GM12892 (cell line): ENCODE measurements around the gene PRDM2.

ENCODE experiments used
- DNase-seq: peaks from one replicate; pipeline ENCODE4 v3.0.0; 2011; ENCODE audit not compliant: insufficient read length
- FAIRE-seq: peaks from 2 replicates; lab custom pipeline; 2011; peaks lifted over from hg19 to GRCh38; lab: Jason Lieb, UNC
- POLR2A ChIP-seq: IDR thresholded peaks from 2 replicates; pipeline ENCODE4 v1.6.1; 2011; ENCODE audit warnings: low read depth, low read length, control low read depth
- POLR2AphosphoS5 ChIP-seq: IDR thresholded peaks from 2 replicates; pipeline ENCODE4 v1.6.1; 2011; ENCODE audit warnings: low read depth, low read length, control low read depth
- TAF1 ChIP-seq: IDR thresholded peaks from 2 replicates; pipeline ENCODE4 v1.6.1; 2011; ENCODE audit warnings: low read depth, mild to moderate bottlenecking, control low read depth, low read length, borderline replicate concordance

Gene PRDM2

DNA sequence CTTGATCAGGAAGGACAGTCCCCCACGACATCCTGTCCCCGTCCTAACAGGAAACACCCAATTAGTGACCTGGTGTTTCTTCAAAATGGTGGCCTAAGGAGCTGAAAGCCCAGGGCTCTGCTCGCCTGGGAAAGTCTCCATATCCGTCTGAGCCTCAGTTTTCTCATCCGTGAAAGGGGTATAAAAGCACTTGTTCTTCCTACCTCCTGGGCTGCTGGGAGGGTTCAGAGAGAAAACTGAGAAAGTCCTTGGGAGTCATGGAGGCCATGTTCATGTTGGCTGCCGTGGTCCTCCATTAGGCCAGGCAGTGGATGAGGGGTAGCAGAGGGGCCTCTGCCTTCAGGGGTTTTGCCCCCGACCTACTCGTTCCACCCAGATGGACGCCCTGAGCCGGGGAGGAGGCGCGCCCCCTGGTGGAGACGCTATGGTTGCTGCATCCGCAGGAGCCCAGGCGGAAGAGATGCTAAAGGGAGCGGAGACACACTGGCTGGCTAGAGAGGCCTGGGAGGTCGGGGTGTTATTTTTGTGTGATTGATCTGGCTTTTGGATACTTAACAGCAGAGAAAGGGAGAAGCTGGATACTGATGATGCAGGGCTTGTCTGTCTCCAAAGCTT is 113.5 kb downstream of the PRDM2 start:
- no peak for TF ChIP-seq POLR2AphosphoS5
- TF ChIP-seq TAF1 = no peak
- TF ChIP-seq POLR2A = no peak
- DNase-seq (peak; percentile 46), FAIRE-seq (peak; percentile 73)

DNA sequence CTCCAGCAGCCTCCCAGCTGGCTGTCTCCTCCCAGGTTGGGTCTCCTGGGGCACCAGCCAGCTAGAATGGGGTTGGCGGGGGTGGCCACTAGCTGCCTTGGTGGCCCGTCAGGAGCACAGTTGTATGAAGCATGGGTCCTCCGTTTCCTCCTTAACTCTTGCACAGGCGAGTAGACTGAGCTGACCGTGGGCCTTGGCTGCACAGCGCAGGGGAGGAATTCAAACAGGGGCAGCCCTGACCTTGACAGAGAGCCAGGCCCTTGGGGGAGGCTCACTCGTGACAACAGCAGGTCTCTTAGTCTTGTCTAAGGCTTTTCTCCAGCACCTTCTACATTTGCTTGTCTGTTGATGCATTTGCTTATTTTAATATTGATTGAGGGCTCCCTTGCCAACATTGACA is 114.1 kb downstream of the PRDM2 start:
- FAIRE-seq = no peak
- no peak for DNase-seq
- no peak for TF ChIP-seq POLR2AphosphoS5
- TF ChIP-seq TAF1 = no peak
- no peak for TF ChIP-seq POLR2A

DNA sequence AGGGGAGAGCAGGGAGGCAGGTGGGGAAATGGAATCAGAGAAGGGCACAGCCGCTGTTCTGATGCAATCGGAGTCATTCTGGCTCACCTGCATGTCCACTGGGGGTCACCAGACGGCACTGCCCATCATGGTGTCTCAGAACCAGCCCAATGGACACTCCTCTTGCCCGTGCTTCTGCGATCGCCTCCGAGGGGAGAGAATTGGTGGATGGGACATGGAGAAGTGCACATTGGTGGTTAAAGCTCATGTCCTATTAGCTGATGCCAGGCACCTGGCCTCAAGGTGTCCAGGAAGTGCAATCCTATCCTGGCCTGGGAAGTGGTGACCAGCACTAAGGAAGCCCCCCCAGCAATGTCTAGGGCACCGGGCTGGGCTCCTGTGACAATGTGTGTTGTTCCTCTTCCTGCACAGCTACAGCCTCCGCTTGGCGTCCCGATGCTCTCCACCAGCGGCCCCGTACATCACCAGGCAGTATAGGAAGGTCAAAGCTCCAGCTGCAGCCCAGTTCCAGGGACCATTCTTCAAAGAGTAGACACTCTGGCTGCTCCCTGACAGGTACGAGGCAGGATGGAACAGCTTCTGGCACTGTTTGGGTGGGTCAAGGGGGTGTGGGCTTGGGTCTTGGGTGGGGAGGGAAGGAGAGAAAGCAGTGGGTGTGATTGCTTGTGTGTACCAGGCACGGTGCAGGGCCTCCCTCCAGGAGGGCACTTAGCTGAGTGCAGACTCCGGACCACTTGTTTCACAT is 116.2 kb downstream of the PRDM2 start:
- FAIRE-seq (no peak), DNase-seq (no peak)
- no peak for TF ChIP-seq POLR2AphosphoS5
- TF ChIP-seq POLR2A = no peak
- TF ChIP-seq TAF1 = no peak

DNA sequence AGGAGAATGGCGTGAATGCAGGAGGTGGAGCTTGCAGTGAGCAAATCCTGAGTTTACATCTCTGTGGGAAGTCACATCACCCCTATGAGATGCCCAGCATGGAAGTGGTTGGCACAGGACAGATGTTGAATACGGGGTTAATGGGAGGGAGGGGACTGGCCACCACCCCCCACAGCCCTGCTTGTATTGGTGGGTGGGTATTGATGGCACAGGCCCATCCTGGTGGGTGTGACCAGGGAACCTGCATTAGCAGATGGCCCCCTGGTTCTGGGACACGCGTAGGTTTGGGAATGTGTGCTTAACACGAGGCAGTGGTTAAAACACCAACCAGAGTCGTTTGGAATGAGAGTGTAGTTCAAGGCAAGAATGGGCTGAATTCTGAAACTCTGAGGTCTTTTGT is 117.9 kb downstream of the PRDM2 start:
- FAIRE-seq (no peak), DNase-seq (no peak)
- TF ChIP-seq POLR2A (no peak), TAF1 (no peak), POLR2AphosphoS5 (no peak)

DNA sequence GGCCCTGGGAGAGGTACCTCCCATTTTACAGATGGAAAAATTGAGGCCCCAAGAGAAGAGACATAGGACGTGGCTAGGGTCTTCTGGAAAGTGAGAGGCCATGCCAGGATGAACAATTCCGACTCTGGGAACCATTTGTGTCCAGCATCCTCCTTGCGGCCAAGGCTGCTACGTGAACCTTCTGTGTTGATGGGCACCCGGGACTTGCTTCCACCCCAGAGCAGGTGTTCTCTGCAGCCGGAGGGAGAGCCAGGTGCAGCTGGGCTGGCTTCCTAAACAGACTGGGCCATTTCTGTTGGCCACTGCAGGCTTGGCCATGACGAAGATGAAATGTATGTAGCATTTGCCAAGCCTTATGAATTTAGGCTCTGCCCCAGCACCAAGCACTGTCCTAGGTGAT is 118.9 kb downstream of the PRDM2 start:
- DNase-seq (no peak), FAIRE-seq (no peak)
- TF ChIP-seq TAF1 (no peak), POLR2A (no peak), POLR2AphosphoS5 (no peak)

DNA sequence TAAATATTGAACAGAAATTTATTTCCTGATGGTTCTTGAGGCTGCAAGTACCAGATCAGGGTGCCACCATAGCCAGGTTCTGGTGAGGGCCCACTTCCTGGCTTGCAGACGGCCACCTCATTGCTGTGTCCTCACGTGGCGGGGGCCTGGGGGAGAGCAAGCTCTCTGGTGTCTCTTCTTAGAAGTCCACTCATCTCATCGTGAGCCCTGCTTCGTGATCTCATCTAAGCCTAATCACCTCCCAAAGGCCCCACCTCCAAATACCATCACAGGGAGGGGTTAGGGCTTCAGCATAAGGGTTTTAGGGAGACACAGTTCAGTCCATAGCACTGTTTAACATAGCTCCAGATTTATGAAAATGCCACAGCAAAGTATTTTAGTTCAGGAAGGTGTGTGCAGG is 119.7 kb downstream of the PRDM2 start:
- DNase-seq = no peak
- TF ChIP-seq POLR2AphosphoS5 = no peak
- FAIRE-seq = no peak

DNA sequence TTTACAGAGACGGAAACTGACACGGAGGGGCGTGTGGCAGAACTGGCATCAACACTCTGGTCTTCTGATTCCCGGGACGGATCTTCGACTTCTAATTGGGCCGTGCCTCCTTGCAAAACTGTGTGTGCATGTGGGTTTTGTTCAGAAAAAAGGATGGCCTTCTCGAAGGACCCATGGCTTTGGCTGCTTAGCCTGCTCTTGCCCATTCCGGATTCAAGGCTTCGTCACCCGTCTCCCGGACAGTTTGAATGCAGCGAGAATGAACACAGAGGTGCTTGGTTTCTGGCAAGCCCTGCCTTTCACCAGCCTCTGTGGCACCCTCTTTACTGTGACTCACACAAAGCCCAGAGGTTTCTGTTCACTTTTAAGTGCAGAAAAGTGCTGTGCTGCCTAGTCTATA is 120.1 kb downstream of the PRDM2 start:
- TF ChIP-seq TAF1 (no peak), POLR2A (no peak), POLR2AphosphoS5 (no peak)
- FAIRE-seq (no peak), DNase-seq (no peak)

DNA sequence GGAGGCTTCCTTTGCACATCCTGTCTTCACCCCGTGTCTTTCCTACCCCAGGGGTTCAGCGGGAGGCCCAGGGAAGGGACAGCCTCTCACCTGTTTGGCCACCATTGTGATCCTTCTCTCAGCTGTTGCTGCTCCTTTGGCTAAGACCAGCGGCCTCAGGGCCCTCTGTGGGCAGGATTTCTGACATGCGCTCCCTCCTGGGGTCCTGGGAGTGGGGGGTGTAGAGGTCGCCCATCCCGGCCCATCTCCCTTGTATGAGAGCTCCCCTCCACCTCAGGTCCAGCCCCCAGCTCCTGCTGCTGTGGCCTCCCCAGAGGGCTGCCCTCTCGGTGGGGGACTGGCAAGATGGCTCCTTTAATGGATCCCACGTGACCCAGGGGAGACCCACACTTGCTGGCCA is 120.5 kb downstream of the PRDM2 start:
- FAIRE-seq = no peak
- no peak for TF ChIP-seq TAF1
- no peak for TF ChIP-seq POLR2A
- TF ChIP-seq POLR2AphosphoS5 = no peak

DNA sequence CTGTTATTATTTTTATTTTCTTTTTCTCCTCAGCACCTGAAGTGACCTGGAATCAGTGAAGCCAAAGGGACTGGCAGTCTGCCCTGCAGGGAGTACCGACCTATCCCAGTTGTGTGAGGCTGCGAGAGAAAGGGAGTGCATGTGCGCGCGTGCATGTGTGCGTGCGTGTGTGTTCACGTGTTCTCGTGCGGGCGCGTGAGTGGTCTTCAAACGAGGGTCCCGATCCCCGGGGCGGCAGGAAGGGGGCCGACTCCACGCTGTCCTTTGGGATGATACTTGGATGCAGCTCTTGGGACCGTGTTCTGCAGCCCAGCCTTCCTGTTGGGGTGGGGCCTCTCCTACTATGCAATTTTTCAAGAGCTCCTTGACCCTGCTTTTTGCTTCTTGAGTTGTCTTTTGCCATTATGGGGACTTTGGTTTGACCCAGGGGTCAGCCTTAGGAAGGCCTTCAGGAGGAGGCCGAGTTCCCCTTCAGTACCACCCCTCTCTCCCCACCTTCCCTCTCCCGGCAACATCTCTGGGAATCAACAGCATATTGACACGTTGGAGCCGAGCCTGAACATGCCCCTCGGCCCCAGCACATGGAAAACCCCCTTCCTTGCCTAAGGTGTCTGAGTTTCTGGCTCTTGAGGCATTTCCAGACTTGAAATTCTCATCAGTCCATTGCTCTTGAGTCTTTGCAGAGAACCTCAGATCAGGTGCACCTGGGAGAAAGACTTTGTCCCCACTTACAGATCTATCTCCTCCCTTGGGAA is 123.3 kb downstream of the PRDM2 start:
- DNase-seq (no peak), FAIRE-seq (no peak)

More for the DNA sequence above, 120.5 kb downstream of the PRDM2 start:
- DNase-seq = no peak

DNA sequence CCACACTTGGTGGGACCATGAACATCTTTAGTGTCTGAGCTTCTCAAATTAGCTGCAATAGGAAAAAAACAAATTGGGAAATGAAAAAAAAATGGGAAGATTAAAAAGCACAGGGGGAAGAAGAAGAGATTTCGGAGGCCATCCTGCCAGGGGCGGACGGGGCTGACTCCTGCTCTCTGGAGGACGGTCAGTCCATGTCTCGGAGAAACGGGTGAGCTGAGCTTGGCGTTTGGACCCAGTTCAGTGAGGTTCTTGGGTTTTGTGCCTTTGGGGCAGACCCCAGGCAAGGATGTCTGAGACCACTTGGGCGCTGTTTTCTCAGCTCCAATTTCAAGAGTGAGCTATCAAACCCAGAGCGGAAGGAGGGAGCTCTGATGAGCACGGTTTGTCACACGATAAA is 123.9 kb downstream of the PRDM2 start:
- no peak for FAIRE-seq
- DNase-seq = no peak
- no peak for TF ChIP-seq POLR2AphosphoS5
- no peak for TF ChIP-seq TAF1
- no peak for TF ChIP-seq POLR2A

More for the DNA sequence above, 123.3 kb downstream of the PRDM2 start:
- TF ChIP-seq POLR2A = no peak
- TF ChIP-seq POLR2AphosphoS5 = no peak
- TF ChIP-seq TAF1 = no peak

DNA sequence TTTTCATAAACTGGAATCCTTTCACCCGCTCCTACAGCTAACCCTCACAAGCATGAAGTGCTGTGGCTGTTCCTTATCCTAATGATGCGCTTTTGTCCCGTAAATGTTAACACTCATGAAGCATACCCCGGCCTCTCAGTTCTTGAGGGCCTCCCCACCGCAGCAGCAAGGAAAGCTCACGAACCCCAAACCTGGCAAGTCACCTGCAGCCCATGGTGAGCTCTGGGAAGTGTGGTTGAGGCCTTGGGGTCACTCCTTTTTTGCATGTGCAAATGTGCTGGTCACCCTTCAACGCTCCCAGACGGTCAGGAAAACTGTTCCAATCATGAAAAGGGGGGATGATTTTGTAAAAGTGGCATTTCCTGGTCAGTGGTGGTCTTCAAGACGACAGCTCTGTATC is 124.6 kb downstream of the PRDM2 start:
- DNase-seq (no peak), FAIRE-seq (no peak)
- TF ChIP-seq TAF1 (no peak), POLR2A (no peak), POLR2AphosphoS5 (no peak)

DNA sequence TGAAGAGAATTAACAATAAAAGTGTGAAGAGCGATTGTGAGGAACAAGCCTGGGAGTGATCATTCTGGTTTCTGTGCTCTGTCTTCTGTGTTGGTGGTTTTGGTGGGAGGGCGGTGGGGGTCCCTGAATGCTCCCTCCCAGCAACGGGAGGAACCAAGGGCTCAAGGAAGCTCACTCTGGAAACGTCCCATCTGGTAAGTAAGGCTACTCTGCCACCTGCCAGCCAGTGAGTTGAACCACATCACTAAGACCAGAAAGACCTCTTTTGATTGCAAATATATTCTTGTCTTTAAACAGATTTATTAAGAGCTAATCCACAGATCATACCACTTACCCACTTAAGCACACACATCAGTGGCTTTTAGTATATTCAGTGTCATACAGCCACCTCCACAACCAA is 125.0 kb downstream of the PRDM2 start:
- no peak for FAIRE-seq

More for the DNA sequence above, 125.0 kb downstream of the PRDM2 start:
- DNase-seq = no peak
- TF ChIP-seq POLR2A = no peak
- TF ChIP-seq TAF1 = no peak
- no peak for TF ChIP-seq POLR2AphosphoS5
